Testis (tissue), 3 donors: ENCODE data around the gene CD40LG. TPM values are rescaled to one million over a fixed set of nuclear protein-coding genes. Genes with fewer than 3 reads are reported as not detected.

Experiments
- DNase-seq: peaks from one replicate; pipeline ENCODE4 v3.0.0-alpha.2; 2019
- H3K27ac ChIP-seq, 2 donors: fragments of 200-600 bp; sonication (generic); one replicate each; pipeline ENCODE4 v1.5.1; 2019
- H3K27me3 ChIP-seq: fragments of 200-600 bp; sonication (generic); one replicate; pipeline ENCODE4 v1.5.1; 2019
- H3K36me3 ChIP-seq: fragments of 200-600 bp; sonication (generic); one replicate; pipeline ENCODE4 v1.5.1; 2017; ENCODE audit warnings: low read depth; ENCODE audit errors: missing control alignments
- H3K4me1 ChIP-seq: fragments of 200-600 bp; sonication (generic); one replicate; pipeline ENCODE4 v1.5.1; 2019
- H3K4me3 ChIP-seq, 2 donors: fragments of 200-600 bp; sonication (generic); one replicate each; pipeline ENCODE4 v1.5.1; 2017 to 2019
- H3K9me3 ChIP-seq: fragments of 200-600 bp; sonication (generic); one replicate; pipeline ENCODE4 v1.5.1; 2017
- POLR2A ChIP-seq: fragments of 450-650 bp; IDR thresholded peaks from one replicate; pipeline ENCODE4 v1.6.1; 2017; ENCODE audit warnings: antibody characterized with exemption, mild to moderate bottlenecking, moderate library complexity
- WGBS, 2 donors: methylation state at CpG; one replicate each; pipeline ENCODE4 v1.1.5; 2018; 5-methylcytosine and 5-hydroxymethylcytosine counted together
- intact Hi-C: fragments of 100-400 bp; cut with DNase I; formaldehyde crosslinking; loops from one replicate; pipeline ENCODE4 v1.15.1; 2023; ENCODE audit warnings: low total_unique reads
- polyA plus RNA-seq: library from polyadenylated mRNA; stranded (reverse); fragments of 350-450 nt; fragmentation: Illumina TruSeq; extraction: RNeasy Lipid Tissue Mini Kit (QIAGEN cat#74804); gene quantifications from one replicate; pipeline ENCODE4 v1.2.3, GENCODE V29; 2014; ENCODE audit warnings: low read depth, low replicate concordance; ENCODE audit not compliant: insufficient read depth
- total RNA-seq, 2 donors: library from RNA; depleted of rRNA; stranded (reverse); fragments of >200 nt; gene quantifications; one replicate each; pipeline ENCODE4 v1.2.3, GENCODE V29; 2016
- TF ChIP-seq, protein P1 (sequence below), 3 experiments: fragments of 450-650 bp in 2 of 3; fragments of 200-600 bp in 1 of 3; sonication (generic) in 1 of 3; IDR thresholded peaks; one replicate each; pipeline ENCODE4 v1.5.1; 2016 to 2019; ENCODE audit warnings: antibody characterized with exemption in 3 of 3, mild to moderate bottlenecking in 2 of 3, moderate library complexity in 1 of 3

CD40LG gene
- total and polyA plus RNA-seq, 3 donors from 2014 or later, result 0.84 TPM; not detected in 2

DNA sequence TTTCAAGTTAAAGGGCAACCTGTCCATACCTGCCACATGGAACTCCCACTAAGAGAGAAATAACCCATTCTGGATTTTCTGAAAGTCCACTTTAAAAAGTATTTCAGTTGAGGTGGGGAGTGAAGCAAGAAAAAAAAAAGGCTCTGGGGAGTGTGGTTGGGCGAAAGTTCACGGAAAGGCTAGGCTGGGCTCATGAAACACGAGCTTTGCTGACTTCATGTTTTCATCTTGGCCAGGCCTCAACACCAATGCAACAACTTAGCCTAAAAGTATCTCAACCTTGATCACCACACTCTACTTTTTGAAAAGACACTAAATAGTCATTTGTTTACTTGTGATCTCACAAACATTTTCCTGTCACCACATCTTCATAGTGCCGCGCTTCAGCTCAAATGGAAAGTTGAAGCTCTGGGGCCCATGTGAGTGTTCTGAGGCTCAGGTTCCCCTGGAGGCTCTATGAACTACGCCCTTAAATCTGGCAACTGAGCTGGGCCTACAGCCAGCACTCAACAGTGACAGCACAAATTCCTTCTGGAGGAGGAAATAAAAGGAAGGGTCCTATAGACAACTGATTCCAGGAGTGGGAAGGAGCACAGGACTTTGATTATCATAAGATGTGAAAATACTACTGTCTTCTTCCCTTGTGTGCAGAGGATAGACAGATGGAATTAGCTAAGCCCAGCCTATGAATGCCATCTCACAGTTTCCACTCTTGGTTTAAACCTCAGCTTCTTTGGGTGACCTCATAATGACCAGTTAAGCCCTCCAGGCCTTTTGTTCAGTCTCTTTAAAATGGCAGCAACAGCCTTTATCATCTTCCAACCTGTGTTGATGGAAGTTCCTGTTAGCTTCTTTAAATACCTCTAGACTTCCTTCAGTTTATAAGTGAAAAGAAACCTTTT is 5.1 kb downstream of the CD40LG start:
- 79 to 85% methylated on average over 6 of the region's 6 CpGs for WGBS, 2 donors
- no peaks in the 10 kb centered on the region for H3K36me3 ChIP-seq
- H3K27me3 ChIP-seq, result no peaks in the 10 kb centered on the region
- H3K9me3 ChIP-seq, result no peaks in the 10 kb centered on the region
- no peak overlapping the region for H3K4me3 ChIP-seq
- no peaks in the 10 kb centered on the region for H3K4me1 ChIP-seq
- DNase-seq, result no peak
- no peak overlapping the region for H3K27ac ChIP-seq
- intact Hi-C loops, result no loop called here
- TF ChIP-seq, protein P1, sequence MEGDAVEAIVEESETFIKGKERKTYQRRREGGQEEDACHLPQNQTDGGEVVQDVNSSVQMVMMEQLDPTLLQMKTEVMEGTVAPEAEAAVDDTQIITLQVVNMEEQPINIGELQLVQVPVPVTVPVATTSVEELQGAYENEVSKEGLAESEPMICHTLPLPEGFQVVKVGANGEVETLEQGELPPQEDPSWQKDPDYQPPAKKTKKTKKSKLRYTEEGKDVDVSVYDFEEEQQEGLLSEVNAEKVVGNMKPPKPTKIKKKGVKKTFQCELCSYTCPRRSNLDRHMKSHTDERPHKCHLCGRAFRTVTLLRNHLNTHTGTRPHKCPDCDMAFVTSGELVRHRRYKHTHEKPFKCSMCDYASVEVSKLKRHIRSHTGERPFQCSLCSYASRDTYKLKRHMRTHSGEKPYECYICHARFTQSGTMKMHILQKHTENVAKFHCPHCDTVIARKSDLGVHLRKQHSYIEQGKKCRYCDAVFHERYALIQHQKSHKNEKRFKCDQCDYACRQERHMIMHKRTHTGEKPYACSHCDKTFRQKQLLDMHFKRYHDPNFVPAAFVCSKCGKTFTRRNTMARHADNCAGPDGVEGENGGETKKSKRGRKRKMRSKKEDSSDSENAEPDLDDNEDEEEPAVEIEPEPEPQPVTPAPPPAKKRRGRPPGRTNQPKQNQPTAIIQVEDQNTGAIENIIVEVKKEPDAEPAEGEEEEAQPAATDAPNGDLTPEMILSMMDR (IDR thresholded peaks at IDR 0.05), result no peak
- TF ChIP-seq POLR2A, result no peak

DNA sequence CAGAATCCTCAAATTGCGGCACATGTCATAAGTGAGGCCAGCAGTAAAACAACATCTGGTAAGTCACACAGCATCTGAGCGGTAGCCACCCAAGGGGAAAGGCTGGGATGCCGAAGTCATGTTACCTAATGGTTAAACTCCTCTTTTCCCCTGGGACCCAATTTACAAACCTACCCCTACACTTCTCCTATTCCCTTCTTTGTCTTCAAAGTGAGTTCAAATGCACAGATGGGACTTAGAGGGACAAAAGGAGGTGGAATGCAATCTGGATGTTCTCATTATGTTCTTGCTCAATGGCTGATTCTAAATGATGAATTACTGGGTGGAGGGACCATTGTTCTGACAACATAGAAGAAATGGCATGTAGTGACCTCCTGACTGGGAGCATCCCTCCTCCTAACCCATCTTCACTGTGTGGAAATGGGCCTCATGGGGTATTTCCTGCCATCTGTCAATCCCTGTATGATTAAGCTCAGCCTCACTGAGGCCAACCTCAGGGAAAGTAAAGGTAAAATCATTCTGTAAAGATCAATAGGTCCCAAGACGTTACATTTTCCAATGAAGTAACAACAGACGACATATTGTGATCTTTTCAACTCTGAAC is 8.5 kb downstream of the CD40LG start:
- Histone ChIP-seq H3K4me3 (no peak overlapping the region), H3K4me1 (no peaks in the 10 kb centered on the region), H3K9me3 (no peaks in the 10 kb centered on the region), H3K27me3 (no peaks in the 10 kb centered on the region), H3K27ac (no peak overlapping the region), H3K36me3 (no peaks in the 10 kb centered on the region)
- intact Hi-C loops, result no loop called here
- 90 to 92% methylated on average over 3 to 5 of the region's 5 CpGs for WGBS, 2 donors
- no peak for DNase-seq
- TF ChIP-seq POLR2A, result no peak
- TF ChIP-seq, protein P1 (IDR thresholded peaks at IDR 0.05), result no peak

DNA sequence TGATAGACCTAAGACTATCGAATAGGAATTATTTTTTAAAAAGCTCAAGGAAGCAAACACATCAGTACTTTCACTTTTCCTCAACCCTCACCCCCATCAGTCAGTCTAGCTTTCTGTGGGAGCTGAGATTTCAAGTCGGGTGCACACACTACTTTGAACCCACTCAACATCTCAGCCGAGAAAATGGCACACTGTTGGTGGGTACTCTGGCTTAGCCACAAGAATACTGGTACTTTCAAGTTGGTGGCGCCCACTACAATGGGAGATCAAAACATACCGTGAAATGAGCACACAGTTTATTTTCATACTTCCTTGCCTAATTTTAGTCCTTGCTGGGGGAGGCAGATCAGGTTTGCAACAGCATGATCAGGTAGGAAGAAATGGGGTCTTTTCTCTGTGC is 10.2 kb downstream of the CD40LG start:
- TF ChIP-seq POLR2A, result no peak
- TF ChIP-seq, protein P1 (IDR thresholded peaks at IDR 0.05), result no peak
- WGBS, 2 donors, result 89 to 94% methylated on average over 4 to 5 of the region's 5 CpGs
- Histone ChIP-seq H3K4me1 (no peaks in the 10 kb centered on the region), H3K27ac (no peak overlapping the region), H3K36me3 (no peaks in the 10 kb centered on the region), H3K9me3 (no peaks in the 10 kb centered on the region), H3K27me3 (no peaks in the 10 kb centered on the region), H3K4me3 (no peak overlapping the region)
- no peak for DNase-seq
- intact Hi-C loops, result no loop called here

DNA sequence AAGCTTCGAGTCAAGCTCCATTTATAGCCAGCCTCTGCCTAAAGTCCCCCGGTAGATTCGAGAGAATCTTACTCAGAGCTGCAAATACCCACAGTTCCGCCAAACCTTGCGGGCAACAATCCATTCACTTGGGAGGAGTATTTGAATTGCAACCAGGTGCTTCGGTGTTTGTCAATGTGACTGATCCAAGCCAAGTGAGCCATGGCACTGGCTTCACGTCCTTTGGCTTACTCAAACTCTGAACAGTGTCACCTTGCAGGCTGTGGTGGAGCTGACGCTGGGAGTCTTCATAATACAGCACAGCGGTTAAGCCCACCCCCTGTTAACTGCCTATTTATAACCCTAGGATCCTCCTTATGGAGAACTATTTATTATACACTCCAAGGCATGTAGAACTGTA is 11.2 kb downstream of the CD40LG start:
- no peak overlapping the region for H3K27ac ChIP-seq
- TF ChIP-seq, protein P1 (IDR thresholded peaks at IDR 0.05), result no peak
- TF ChIP-seq POLR2A, result no peak
- no peaks in the 10 kb centered on the region for H3K36me3 ChIP-seq
- 96 to 97% methylated on average over 9 of the region's 9 CpGs for WGBS, 2 donors
- DNase-seq, result no peak
- no peak overlapping the region for H3K4me3 ChIP-seq
- no peaks in the 10 kb centered on the region for H3K4me1 ChIP-seq
- H3K27me3 ChIP-seq, result no peaks in the 10 kb centered on the region
- H3K9me3 ChIP-seq, result no peaks in the 10 kb centered on the region
- intact Hi-C loops, result no loop called here
